Naive B cell (primary cell): ENCODE data around the gene SMIM41. TPM values are rescaled to one million over a fixed set of nuclear protein-coding genes. Genes with fewer than 3 reads are reported as not detected.
A peak's percentile ranks its signal among the peaks of the same experiment; 100 is the strongest.

ENCODE experiments used
- ATAC-seq, 2 donors: fragments of 150-1000 bp; cut with Tn5 transposase; 2 replicates each; pipeline ENCODE4 v1.10.0; 2021; ENCODE audit warnings: low read depth in 2 of 2, mild to moderate bottlenecking in 2 of 2, moderate library complexity in 2 of 2
- DNase-seq: peaks from one replicate; pipeline ENCODE4 v3.0.0; 2022
- H3K27ac Mint-ChIP-seq, 6 donors: one replicate each; pipeline ENCODE4 v1.8.0; 2020 to 2022; ENCODE audit warnings: mild to moderate bottlenecking in 6 of 6, mixed read lengths in 6 of 6, moderate library complexity in 5 of 6, inconsistent platforms in 2 of 6
- H3K27me3 Mint-ChIP-seq, 3 donors: one replicate each; pipeline ENCODE4 v1.8.0; 2021 to 2022; ENCODE audit warnings: mixed read lengths in 3 of 3, mild to moderate bottlenecking in 1 of 3
- H3K36me3 Mint-ChIP-seq, 2 donors: one replicate each; pipeline ENCODE4 v1.8.0; 2020 to 2022; ENCODE audit warnings: mixed read lengths in 2 of 2, inconsistent platforms in 1 of 2, mild to moderate bottlenecking in 1 of 2
- H3K4me1 Mint-ChIP-seq, 3 donors: one replicate each; pipeline ENCODE4 v1.8.0; 2020 to 2022; ENCODE audit warnings: mixed read lengths in 3 of 3, inconsistent platforms in 1 of 3, mild to moderate bottlenecking in 1 of 3, moderate library complexity in 1 of 3
- H3K4me3 Mint-ChIP-seq, 8 donors: one replicate each; pipeline ENCODE4 v1.8.0; 2020 to 2022; ENCODE audit warnings: mild to moderate bottlenecking in 8 of 8, mixed read lengths in 8 of 8, moderate library complexity in 8 of 8, inconsistent platforms in 2 of 8
- H3K9me3 Mint-ChIP-seq, 7 donors: one replicate each; pipeline ENCODE4 v1.8.0; 2020 to 2022; ENCODE audit warnings: mixed read lengths in 7 of 7, mild to moderate bottlenecking in 5 of 7, inconsistent platforms in 2 of 7, moderate library complexity in 1 of 7
- polyA plus RNA-seq, 6 donors: library from polyadenylated mRNA; unstranded; fragments of 300-500 nt; fragmentation: Illumina TruSeq; gene quantifications; one replicate each; pipeline ENCODE4 v1.2.3, GENCODE V29; 2021; ENCODE audit warnings: low read depth in 6 of 6

SMIM41 gene
- polyA plus RNA-seq, 6 donors from 2014 or later, result not detected

GRCh38 chr12:52137746-52138145 lies 58.2 kb downstream of the SMIM41 start:
- Mint-ChIP-seq H3K9me3 (no peaks in the 10 kb centered on the region), H3K4me1 (peaks cover 0 to 10% (median 8%) of the 10 kb centered on the region in 3 donors), H3K27me3 (peaks cover 16 to 31% (median 23%) of the 10 kb centered on the region in 3 donors), H3K36me3 (no peaks in the 10 kb centered on the region), H3K4me3 (peak overlapping the region in 1 of 8 donors; percentile 11), H3K27ac (no peak overlapping the region)
- no peak for ATAC-seq
- DNase-seq, result no peak

DNA sequence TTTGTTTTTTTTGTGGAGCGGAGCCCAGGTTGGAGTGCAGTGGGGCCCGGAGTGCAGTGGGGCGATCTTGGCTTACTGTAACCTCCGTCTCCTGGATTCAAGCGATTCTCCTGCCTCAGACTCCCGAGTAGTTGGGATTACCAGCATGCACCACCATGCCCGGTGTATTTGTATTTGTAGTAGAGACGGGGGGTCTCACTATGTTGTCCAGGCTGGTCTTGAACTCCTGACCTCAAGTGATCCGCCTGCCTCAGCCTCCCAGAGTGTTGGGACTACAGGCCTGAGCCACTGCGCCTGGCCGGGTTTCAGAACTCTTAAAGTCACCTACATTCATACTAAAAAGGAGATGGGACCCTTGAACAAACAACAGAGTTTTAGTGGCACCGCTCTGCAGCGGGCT lies 59.6 kb downstream of the SMIM41 start:
- H3K9me3 Mint-ChIP-seq, result no peaks in the 10 kb centered on the region
- DNase-seq, result no peak
- no peak overlapping the region for H3K4me3 Mint-ChIP-seq
- H3K4me1 Mint-ChIP-seq, result peaks cover 0 to 10% (median 8%) of the 10 kb centered on the region in 3 donors
- ATAC-seq, result no peak
- H3K36me3 Mint-ChIP-seq, result no peaks in the 10 kb centered on the region
- H3K27ac Mint-ChIP-seq, result peak overlapping the region in 1 of 6 donors; percentile 67
- H3K27me3 Mint-ChIP-seq, result peaks cover 8 to 31% (median 23%) of the 10 kb centered on the region in 3 donors

- H3K4me1 Mint-ChIP-seq, result peaks cover 0 to 10% (median 8%) of the 10 kb centered on the region in 3 donors
- H3K9me3 Mint-ChIP-seq, result no peaks in the 10 kb centered on the region
- H3K27me3 Mint-ChIP-seq, result peaks cover 8 to 28% (median 21%) of the 10 kb centered on the region in 3 donors
- ATAC-seq (peak; percentile 75 to 87), DNase-seq (no peak)
- peak overlapping the region in 1 of 6 donors; percentile 67 for H3K27ac Mint-ChIP-seq
- H3K36me3 Mint-ChIP-seq, result no peaks in the 10 kb centered on the region
- H3K4me3 Mint-ChIP-seq, result no peak overlapping the region
These were observed 60.1 kb downstream of the SMIM41 start for GRCh38 chr12:52139579-52140062.

DNA sequence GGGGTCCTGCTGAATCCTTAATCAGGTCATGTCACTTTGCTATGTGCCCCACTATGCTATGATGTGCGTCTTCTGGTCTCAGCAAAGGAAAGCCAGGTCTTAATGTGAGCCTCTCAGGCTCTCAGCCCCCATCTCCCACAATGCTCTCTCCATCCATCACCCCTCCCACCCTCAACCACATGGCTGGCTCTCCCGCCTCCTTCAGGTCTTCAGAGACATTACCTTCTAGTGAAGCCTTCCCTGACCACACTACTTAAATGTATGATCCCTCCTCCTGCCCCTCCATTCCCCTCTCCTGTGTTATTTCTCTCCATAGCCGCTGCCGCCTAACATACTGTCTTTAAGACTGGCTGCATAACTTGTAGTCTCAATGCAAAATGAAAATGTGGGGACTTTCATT lies 61.8 kb downstream of the SMIM41 start:
- Mint-ChIP-seq H3K9me3 (no peaks in the 10 kb centered on the region), H3K36me3 (no peaks in the 10 kb centered on the region), H3K27me3 (peaks cover 8 to 17% (median 16%) of the 10 kb centered on the region in 3 donors), H3K27ac (peak overlapping the region in 1 of 6 donors; percentile 85), H3K4me3 (peak overlapping the region in 1 of 8 donors; percentile 48), H3K4me1 (peaks cover 0 to 10% (median 8%) of the 10 kb centered on the region in 3 donors)
- no peak for DNase-seq
- no peak for ATAC-seq

GRCh38 chr12:52141875-52142274 lies 62.4 kb downstream of the SMIM41 start:
- DNase-seq (no peak), ATAC-seq (no peak)
- H3K27ac Mint-ChIP-seq, result peak overlapping the region in 1 of 6 donors; percentile 18
- H3K36me3 Mint-ChIP-seq, result no peaks in the 10 kb centered on the region
- H3K4me1 Mint-ChIP-seq, result peaks cover 0 to 10% (median 8%) of the 10 kb centered on the region in 3 donors
- H3K9me3 Mint-ChIP-seq, result no peaks in the 10 kb centered on the region
- H3K4me3 Mint-ChIP-seq, result no peak overlapping the region
- H3K27me3 Mint-ChIP-seq, result peaks cover 5 to 17% (median 15%) of the 10 kb centered on the region in 3 donors

DNA sequence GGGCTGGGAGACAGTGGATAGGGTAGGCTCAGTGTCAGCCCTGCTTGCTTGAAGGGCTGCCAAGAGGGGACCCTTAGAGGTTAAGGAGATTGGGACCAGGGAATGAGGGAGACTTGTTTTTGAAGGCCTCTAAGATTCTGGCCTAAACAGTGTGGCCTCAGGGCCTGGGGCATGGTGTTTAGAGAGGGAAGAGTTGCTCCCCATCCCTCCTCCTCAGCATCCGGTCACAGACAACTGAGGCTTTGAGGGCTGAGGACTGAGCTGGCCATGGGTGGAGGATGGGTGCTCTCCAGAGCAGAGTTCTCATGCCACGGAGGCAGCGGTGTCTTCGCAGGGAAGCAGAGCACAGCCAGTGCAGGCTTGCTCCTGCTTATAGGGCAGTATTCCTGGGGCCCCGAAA lies 62.9 kb downstream of the SMIM41 start:
- peak overlapping the region in 1 of 6 donors; percentile 27 for H3K27ac Mint-ChIP-seq
- no peak for ATAC-seq

DNA sequence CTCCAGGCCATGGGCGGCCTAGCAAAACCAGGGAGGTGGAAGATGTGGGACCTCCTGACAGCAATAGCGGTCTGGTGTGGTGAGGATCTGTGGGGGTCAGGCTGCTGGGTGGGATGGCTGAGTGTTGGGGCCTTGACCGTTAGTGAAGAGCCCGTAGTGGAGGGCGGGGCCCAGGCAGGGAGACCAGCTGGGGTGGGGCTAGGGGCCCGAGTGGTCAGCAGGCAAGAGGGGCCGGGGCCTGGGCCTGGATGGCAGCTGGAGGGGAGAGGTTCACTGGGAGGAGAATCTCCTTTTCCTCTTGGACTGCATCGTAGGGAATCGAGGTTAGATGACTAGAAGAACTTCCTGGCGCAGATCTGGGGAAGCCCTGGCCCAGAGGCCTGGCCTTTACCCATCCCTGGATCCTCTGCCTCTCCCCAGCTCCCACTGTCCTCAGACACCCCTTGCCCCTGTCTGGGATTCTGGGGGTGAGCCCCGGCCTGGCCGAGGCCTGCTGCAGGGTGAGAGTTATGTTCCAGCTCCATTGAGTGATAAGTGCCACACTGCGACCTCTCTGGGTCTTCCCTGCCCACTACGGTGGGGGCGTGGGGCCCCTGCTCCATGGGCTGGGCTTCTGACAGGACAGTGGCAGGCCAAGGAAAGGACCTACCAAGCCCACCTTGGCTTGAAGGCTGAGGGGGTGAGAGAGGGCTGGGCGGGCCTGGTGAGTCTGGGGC lies 65.2 kb downstream of the SMIM41 start:
- H3K4me3 Mint-ChIP-seq, result no peak overlapping the region
- no peak for DNase-seq
- H3K9me3 Mint-ChIP-seq, result no peaks in the 10 kb centered on the region
- H3K36me3 Mint-ChIP-seq, result no peaks in the 10 kb centered on the region
- peaks cover 0 to 6% (median 4%) of the 10 kb centered on the region in 3 donors for H3K4me1 Mint-ChIP-seq
- peaks cover under 1 to 4% (median 1%) of the 10 kb centered on the region in 3 donors for H3K27me3 Mint-ChIP-seq
- no peak for ATAC-seq
- no peak overlapping the region for H3K27ac Mint-ChIP-seq

More for the DNA sequence above, 62.9 kb downstream of the SMIM41 start:
- DNase-seq, result no peak
- Mint-ChIP-seq H3K27me3 (peaks cover 4 to 13% (median 10%) of the 10 kb centered on the region in 3 donors), H3K4me1 (peaks cover 0 to 10% (median 8%) of the 10 kb centered on the region in 3 donors), H3K9me3 (no peaks in the 10 kb centered on the region), H3K4me3 (no peak overlapping the region), H3K36me3 (no peaks in the 10 kb centered on the region)

GRCh38 chr12:52145228-52146088 lies 66.0 kb downstream of the SMIM41 start:
- peaks cover 0 to 4% (median 3%) of the 10 kb centered on the region in 3 donors for H3K4me1 Mint-ChIP-seq
- DNase-seq, result no peak
- H3K27ac Mint-ChIP-seq, result peak overlapping the region in 1 of 6 donors; percentile 82

DNA sequence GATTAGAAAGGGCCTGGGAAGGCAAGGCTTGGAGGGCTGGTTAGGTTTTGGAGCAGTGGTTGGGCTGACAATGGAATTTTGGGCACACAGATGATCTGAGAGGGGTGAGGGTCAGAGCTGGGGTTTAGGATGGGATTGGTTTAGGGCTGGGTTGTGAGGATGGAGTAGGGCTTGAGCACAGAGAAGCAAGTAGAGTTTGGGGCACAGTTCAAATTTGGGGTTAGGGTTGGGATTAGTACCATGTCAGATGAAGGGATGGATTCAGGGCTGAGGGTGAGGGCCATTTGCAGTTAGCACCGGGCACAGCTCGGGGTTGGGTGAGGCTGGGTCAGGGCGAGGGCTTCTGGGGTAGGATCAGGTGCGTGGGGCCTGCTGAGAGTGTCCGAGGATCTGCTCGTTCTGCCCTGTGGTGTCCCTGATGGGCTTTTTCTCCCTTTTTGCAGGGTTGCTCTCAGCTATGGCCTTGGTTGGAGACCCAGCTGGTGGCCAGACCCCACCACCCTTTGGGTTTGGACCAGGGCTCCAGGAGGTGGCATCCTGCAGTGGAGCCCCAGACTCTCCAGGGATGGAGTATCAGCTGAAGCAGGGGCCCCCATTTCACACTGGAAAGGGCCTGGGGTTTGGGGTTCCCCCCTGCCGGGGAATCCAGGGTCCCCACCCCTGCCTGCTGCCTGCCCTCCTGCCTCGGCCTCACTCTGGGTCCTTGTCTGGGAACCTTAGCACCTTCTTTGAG lies 66.8 kb downstream of the SMIM41 start:
- ATAC-seq (no peak), DNase-seq (no peak)
- H3K4me3 Mint-ChIP-seq, result no peak overlapping the region
- peaks cover 1 to 19% (median 17%) of the 10 kb centered on the region in 3 donors for H3K27me3 Mint-ChIP-seq
- H3K4me1 Mint-ChIP-seq, result peaks cover under 1 to 3% (median 1%) of the 10 kb centered on the region in 3 donors
- H3K27ac Mint-ChIP-seq, result peak overlapping the region in 1 of 6 donors; percentile 82
- H3K9me3 Mint-ChIP-seq, result no peaks in the 10 kb centered on the region
- H3K36me3 Mint-ChIP-seq, result no peaks in the 10 kb centered on the region

More at GRCh38 chr12:52145228-52146088, 66.0 kb downstream of the SMIM41 start:
- Mint-ChIP-seq H3K4me3 (no peak overlapping the region), H3K9me3 (no peaks in the 10 kb centered on the region), H3K27me3 (peaks cover 0 to 12% (median 9%) of the 10 kb centered on the region in 3 donors), H3K36me3 (no peaks in the 10 kb centered on the region)
- ATAC-seq, result no peak

- Mint-ChIP-seq H3K4me3 (no peak overlapping the region), H3K27ac (no peak overlapping the region), H3K4me1 (peaks cover 7 to 9% (median 8%) of the 10 kb centered on the region in 3 donors), H3K27me3 (peaks cover 7 to 26% (median 23%) of the 10 kb centered on the region in 3 donors), H3K36me3 (no peaks in the 10 kb centered on the region), H3K9me3 (no peaks in the 10 kb centered on the region)
- DNase-seq (no peak), ATAC-seq (no peak)
These were observed 67.4 kb downstream of the SMIM41 start for GRCh38 chr12:52146822-52147366.

DNA sequence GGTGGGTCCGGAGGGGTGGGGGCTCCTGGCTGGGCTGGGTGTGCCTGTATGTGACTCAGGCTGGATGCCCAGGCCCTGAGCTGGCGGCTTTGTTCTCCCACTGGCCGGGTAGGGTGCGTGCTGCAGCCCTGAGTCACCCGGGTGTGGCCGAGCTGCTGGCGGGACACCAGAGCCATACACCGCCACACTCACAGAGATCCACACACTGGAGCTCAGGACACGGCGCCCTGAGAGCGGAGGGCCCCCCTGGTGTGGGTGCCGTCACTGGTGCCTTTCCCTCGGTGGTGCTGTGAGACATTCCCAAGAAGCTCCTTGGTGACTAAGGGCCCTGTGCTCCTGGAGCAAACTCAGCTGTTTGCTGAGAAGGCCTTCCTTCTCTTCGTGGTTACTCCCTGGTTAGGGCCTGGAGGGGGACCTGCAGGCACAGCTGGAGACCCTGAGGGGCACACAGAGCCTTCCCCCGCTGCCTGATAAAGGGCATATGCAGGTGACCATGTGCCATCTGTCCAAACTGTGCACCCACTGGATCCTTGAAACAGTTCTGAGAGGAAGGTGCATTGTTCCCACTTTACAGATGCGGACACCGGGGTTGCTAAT lies 68.0 kb downstream of the SMIM41 start:
- DNase-seq (no peak), ATAC-seq (no peak)

DNA sequence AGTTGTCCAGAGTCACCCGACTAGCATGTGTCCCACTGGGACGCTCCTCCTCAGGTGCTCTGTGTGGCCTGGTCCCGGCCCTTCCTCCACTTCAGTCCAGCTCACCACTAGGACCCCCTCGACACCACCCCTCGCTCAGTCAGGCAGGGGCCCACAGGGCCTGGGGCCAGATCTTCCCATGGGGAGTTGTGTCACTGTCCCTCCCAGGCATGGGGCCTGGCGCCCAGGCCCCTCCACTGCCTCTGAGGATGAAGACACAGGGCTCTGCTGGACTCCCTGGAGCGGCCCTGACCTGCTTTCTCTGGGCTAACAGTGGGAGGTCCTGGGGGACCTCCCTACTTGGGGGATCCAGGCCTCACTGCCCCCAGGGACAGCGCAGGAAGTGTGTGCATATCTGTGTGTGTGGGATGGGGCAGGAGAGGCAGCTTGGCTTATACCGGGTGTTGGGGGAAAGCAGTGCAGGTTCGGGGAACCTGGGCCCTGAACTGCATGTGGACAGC lies 68.5 kb downstream of the SMIM41 start:
- peaks cover 8 to 9% (median 9%) of the 10 kb centered on the region in 3 donors for H3K4me1 Mint-ChIP-seq
- ATAC-seq, result no peak

More for the DNA sequence above, 68.0 kb downstream of the SMIM41 start:
- H3K27ac Mint-ChIP-seq, result no peak overlapping the region
- no peak overlapping the region for H3K4me3 Mint-ChIP-seq
- peaks cover 7 to 28% (median 25%) of the 10 kb centered on the region in 3 donors for H3K27me3 Mint-ChIP-seq
- no peaks in the 10 kb centered on the region for H3K9me3 Mint-ChIP-seq
- peaks cover 8 to 9% (median 9%) of the 10 kb centered on the region in 3 donors for H3K4me1 Mint-ChIP-seq
- H3K36me3 Mint-ChIP-seq, result no peaks in the 10 kb centered on the region

More for the DNA sequence above, 68.5 kb downstream of the SMIM41 start:
- peaks cover 7 to 34% (median 30%) of the 10 kb centered on the region in 3 donors for H3K27me3 Mint-ChIP-seq
- no peaks in the 10 kb centered on the region for H3K36me3 Mint-ChIP-seq
- no peak overlapping the region for H3K4me3 Mint-ChIP-seq
- H3K9me3 Mint-ChIP-seq, result no peaks in the 10 kb centered on the region
- no peak overlapping the region for H3K27ac Mint-ChIP-seq
- DNase-seq, result no peak
